H9 (cell line): ENCODE results near the gene ARHGAP8. TPM values are rescaled to one million over a fixed set of nuclear protein-coding genes. Genes with fewer than 3 reads are reported as not detected.

ENCODE experiments used
- DNase-seq: peaks from one replicate; pipeline ENCODE4 v3.0.0-alpha.2; 2017
- H2AFZ ChIP-seq: one replicate; pipeline ENCODE4 v1.6.1; 2013; ENCODE audit warnings: mild to moderate bottlenecking, low read length, control low read depth, moderate library complexity
- H2AK5ac ChIP-seq: 2 replicates; pipeline ENCODE4 v1.6.1; 2013; ENCODE audit warnings: low read length, control low read depth, mixed read lengths; ENCODE audit not compliant: insufficient read length
- H2BK120ac ChIP-seq: one replicate; pipeline ENCODE4 v1.6.1; 2013; ENCODE audit warnings: low read depth, mild to moderate bottlenecking, low read length, control low read depth, inconsistent platforms; ENCODE audit not compliant: poor library complexity, severe bottlenecking
- H2BK12ac ChIP-seq: 2 replicates; pipeline ENCODE4 v1.6.1; 2013; ENCODE audit warnings: low read length, control low read depth, mixed read lengths, low read depth; ENCODE audit not compliant: insufficient read length
- H2BK15ac ChIP-seq: 2 replicates; pipeline ENCODE4 v1.6.1; 2013; ENCODE audit warnings: low read depth, low read length, control low read depth
- H2BK20ac ChIP-seq: one replicate; pipeline ENCODE4 v1.6.1; 2013; ENCODE audit warnings: low read depth, mild to moderate bottlenecking, low read length, control low read depth, inconsistent platforms; ENCODE audit not compliant: poor library complexity, severe bottlenecking
- H2BK5ac ChIP-seq: 2 replicates; pipeline ENCODE4 v1.6.1; 2013; ENCODE audit warnings: low read length, control low read depth, mixed read lengths; ENCODE audit not compliant: insufficient read length
- H3K14ac ChIP-seq: 2 replicates; pipeline ENCODE4 v1.6.1; 2013; ENCODE audit warnings: low read length, control low read depth; ENCODE audit not compliant: insufficient read depth
- H3K18ac ChIP-seq: 2 replicates; pipeline ENCODE4 v1.6.1; 2013; ENCODE audit warnings: low read depth, mild to moderate bottlenecking, mixed read lengths, low read length, control low read depth; ENCODE audit not compliant: insufficient read length
- H3K23ac ChIP-seq: 2 replicates; pipeline ENCODE4 v1.6.1; 2013; ENCODE audit warnings: low read length, control low read depth, mixed read lengths, low read depth; ENCODE audit not compliant: insufficient read length
- H3K23me2 ChIP-seq: 2 replicates; pipeline ENCODE4 v1.6.1; 2013; ENCODE audit warnings: low read depth, mild to moderate bottlenecking, mixed read lengths, low read length, control low read depth; ENCODE audit not compliant: insufficient read length, poor library complexity, severe bottlenecking
- H3K27ac ChIP-seq: 2 replicates; pipeline ENCODE4 v1.5.1; 2013; ENCODE audit warnings: low read length, control low read depth, mixed read lengths, low read depth; ENCODE audit not compliant: insufficient read length
- H3K27me3 ChIP-seq: 2 replicates; pipeline ENCODE4 v1.6.1; 2013; ENCODE audit warnings: low read length, control low read depth, inconsistent platforms; ENCODE audit not compliant: insufficient read depth
- H3K4ac ChIP-seq: 2 replicates; pipeline ENCODE4 v1.6.1; 2013; ENCODE audit warnings: low read depth, mild to moderate bottlenecking, control low read depth, inconsistent platforms, low read length, moderate library complexity
- H3K4me1 ChIP-seq: 2 replicates; pipeline ENCODE4 v1.6.1; 2013; ENCODE audit warnings: low read length, control low read depth, inconsistent platforms; ENCODE audit not compliant: insufficient read depth
- H3K4me2 ChIP-seq: 2 replicates; pipeline ENCODE4 v1.6.1; 2013; ENCODE audit warnings: low read length, control low read depth, mixed read lengths; ENCODE audit not compliant: insufficient read length, insufficient read depth
- H3K56ac ChIP-seq: 2 replicates; pipeline ENCODE4 v1.6.1; 2013; ENCODE audit warnings: low read depth, mild to moderate bottlenecking, mixed read lengths, low read length, control low read depth; ENCODE audit not compliant: insufficient read length
- H3K79me1 ChIP-seq: 2 replicates; pipeline ENCODE4 v1.6.1; 2013; ENCODE audit warnings: low read depth, mild to moderate bottlenecking, moderate library complexity, low read length, control low read depth, inconsistent platforms; ENCODE audit not compliant: insufficient read depth, poor library complexity, severe bottlenecking
- H3K79me2 ChIP-seq: 2 replicates; pipeline ENCODE4 v1.6.1; 2013; ENCODE audit warnings: low read length, control low read depth, inconsistent platforms; ENCODE audit not compliant: insufficient read depth
- H3K9ac ChIP-seq: 2 replicates; pipeline ENCODE4 v1.6.1; 2013; ENCODE audit warnings: low read length, control low read depth, mixed read lengths; ENCODE audit not compliant: insufficient read length; ENCODE audit errors: extremely low read depth
- H3K9me3 ChIP-seq: one replicate; pipeline ENCODE4 v1.6.1; 2013; ENCODE audit warnings: low read depth, low read length, inconsistent platforms; ENCODE audit not compliant: control insufficient read depth
- H3T11ph ChIP-seq: one replicate; pipeline ENCODE4 v1.6.1; 2013; ENCODE audit warnings: mild to moderate bottlenecking, low read length, control low read depth, inconsistent platforms
- H4K20me1 ChIP-seq: one replicate; pipeline ENCODE4 v1.6.1; 2013; ENCODE audit not compliant: control insufficient read depth, insufficient read length, insufficient read depth
- H4K5ac ChIP-seq: 2 replicates; pipeline ENCODE4 v1.6.1; 2013; ENCODE audit warnings: low read depth, mild to moderate bottlenecking, mixed read lengths, low read length, control low read depth; ENCODE audit not compliant: insufficient read length
- H4K8ac ChIP-seq: replicated peaks from 2 replicates; pipeline ENCODE4 v1.6.1; 2013; ENCODE audit warnings: low read length, control low read depth, mixed read lengths, low read depth; ENCODE audit not compliant: insufficient read length
- H4K91ac ChIP-seq: 2 replicates; pipeline ENCODE4 v1.6.1; 2013; ENCODE audit warnings: low read depth, mild to moderate bottlenecking, moderate library complexity, mixed read lengths, low read length, control low read depth; ENCODE audit not compliant: insufficient read length
- H3K27ac Mint-ChIP-seq, 3 experiments: 2 replicates in 2 of 3; 3 replicates in 1 of 3; pipeline ENCODE4 v1.8.0; 2020 to 2021; ENCODE audit warnings: mixed read lengths in 3 of 3, mild to moderate bottlenecking in 1 of 3, moderate library complexity in 1 of 3
- H3K27me3 Mint-ChIP-seq: 2 replicates; pipeline ENCODE4 v1.8.0; 2021; ENCODE audit warnings: low read depth, mild to moderate bottlenecking, moderate library complexity, mixed read lengths
- H3K36me3 Mint-ChIP-seq, 3 experiments: 2 replicates in 2 of 3; 3 replicates in 1 of 3; pipeline ENCODE4 v1.8.0; 2020 to 2021; ENCODE audit warnings: low read depth in 3 of 3, mixed read lengths in 3 of 3; ENCODE audit not compliant: insufficient read depth in 1 of 3
- H3K4me1 Mint-ChIP-seq, 2 experiments: 2 replicates each; pipeline ENCODE4 v1.8.0; 2020; ENCODE audit warnings: mixed read lengths in 2 of 2
- H3K4me3 Mint-ChIP-seq, 2 experiments: 2 replicates in 1 of 2; 3 replicates in 1 of 2; pipeline ENCODE4 v1.8.0; 2020 to 2021; ENCODE audit warnings: mild to moderate bottlenecking in 2 of 2, mixed read lengths in 2 of 2, moderate library complexity in 1 of 2
- H3K9me3 Mint-ChIP-seq, 2 experiments: 2 replicates in 1 of 2; 3 replicates in 1 of 2; pipeline ENCODE4 v1.8.0; 2020; ENCODE audit warnings: mild to moderate bottlenecking in 2 of 2, mixed read lengths in 2 of 2, moderate library complexity in 1 of 2
- WGBS: extraction: QIAGEN DNeasy Blood & Tissue Kit; methylation state at CpG from one replicate; pipeline ENCODE4 v1.1.7; 2013; ENCODE audit warnings: missing lambda C conversion rate, low lambda C conversion rate, mixed read lengths; ENCODE audit not compliant: insufficient read length; ENCODE audit errors: extremely low coverage; 5-methylcytosine and 5-hydroxymethylcytosine counted together
- total RNA-seq: library from RNA; stranded (reverse); gene quantifications from 2 replicates; pipeline ENCODE4 v1.2.1, GENCODE V29; 2021
- TF ChIP-seq, protein P1 (sequence below): fragments of 200-600 bp; sonication (generic); conservative IDR thresholded peaks from 3 replicates; pipeline ENCODE4 v1.8.0; 2021; ENCODE audit warnings: antibody characterized with exemption, mild to moderate bottlenecking

Gene ARHGAP8
- total RNA-seq, 1 experiment from 2014 or later, result 35.4 TPM

DNA sequence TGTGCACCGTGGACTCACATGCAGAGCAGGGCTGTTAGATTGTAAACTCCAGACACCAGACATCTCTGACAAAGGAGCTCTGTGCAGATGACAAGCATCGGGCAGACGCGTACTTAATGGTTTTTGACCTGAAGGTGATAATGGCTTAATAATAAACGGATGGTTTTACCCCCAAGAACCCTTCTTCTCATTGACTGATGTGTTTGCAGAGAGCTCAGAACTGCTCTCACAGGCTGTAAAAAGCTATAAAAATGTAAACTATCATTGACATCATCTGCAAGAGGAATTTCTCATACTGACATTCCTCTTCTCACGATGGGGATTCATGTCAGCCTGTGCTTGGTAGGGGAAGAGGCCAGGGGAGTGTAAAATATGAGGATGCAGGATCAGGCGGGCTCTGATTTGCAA, 8.6 kb upstream of the ARHGAP8 start:
- Histone ChIP-seq H3K79me2 (no peaks in the 10 kb centered on the region), H2AFZ (no peak overlapping the region), H4K8ac (no peak overlapping the region), H4K5ac (no peak overlapping the region), H2BK120ac (no peak overlapping the region), H3K23ac (no peak overlapping the region), H3T11ph (no peak overlapping the region), H4K20me1 (no peaks in the 10 kb centered on the region), H3K27me3 (no peaks in the 10 kb centered on the region), H3K79me1 (no peaks in the 10 kb centered on the region), H4K91ac (no peak overlapping the region), H2BK12ac (no peak overlapping the region), H3K18ac (no peak overlapping the region), H3K27ac (no peak overlapping the region), H2BK5ac (no peak overlapping the region), H3K9ac (no peak overlapping the region), H3K14ac (no peak overlapping the region), H3K23me2 (no peaks in the 10 kb centered on the region), H2BK15ac (no peak overlapping the region), H2BK20ac (no peak overlapping the region), H3K56ac (no peak overlapping the region), H3K4me1 (peaks cover 4% of the 10 kb centered on the region; the same call in 1 of the 2 replicates), H3K4me2 (no peak overlapping the region), H3K4ac (no peak overlapping the region), H3K9me3 (no peaks in the 10 kb centered on the region), H2AK5ac (no peak overlapping the region)
- DNase-seq, result no peak
- TF ChIP-seq, protein P1, sequence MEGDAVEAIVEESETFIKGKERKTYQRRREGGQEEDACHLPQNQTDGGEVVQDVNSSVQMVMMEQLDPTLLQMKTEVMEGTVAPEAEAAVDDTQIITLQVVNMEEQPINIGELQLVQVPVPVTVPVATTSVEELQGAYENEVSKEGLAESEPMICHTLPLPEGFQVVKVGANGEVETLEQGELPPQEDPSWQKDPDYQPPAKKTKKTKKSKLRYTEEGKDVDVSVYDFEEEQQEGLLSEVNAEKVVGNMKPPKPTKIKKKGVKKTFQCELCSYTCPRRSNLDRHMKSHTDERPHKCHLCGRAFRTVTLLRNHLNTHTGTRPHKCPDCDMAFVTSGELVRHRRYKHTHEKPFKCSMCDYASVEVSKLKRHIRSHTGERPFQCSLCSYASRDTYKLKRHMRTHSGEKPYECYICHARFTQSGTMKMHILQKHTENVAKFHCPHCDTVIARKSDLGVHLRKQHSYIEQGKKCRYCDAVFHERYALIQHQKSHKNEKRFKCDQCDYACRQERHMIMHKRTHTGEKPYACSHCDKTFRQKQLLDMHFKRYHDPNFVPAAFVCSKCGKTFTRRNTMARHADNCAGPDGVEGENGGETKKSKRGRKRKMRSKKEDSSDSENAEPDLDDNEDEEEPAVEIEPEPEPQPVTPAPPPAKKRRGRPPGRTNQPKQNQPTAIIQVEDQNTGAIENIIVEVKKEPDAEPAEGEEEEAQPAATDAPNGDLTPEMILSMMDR, result no peak
- no peaks in the 10 kb centered on the region; a peak in 1 of 7 replicates for H3K36me3 Mint-ChIP-seq
- peaks cover 17 to 30% of the 10 kb centered on the region in 2 experiments for H3K4me1 Mint-ChIP-seq
- no CpG with 5 or more reads among the region's 7 CpGs for WGBS
- H3K27me3 Mint-ChIP-seq, result peaks cover 37% of the 10 kb centered on the region
- no peak overlapping the region for H3K4me3 Mint-ChIP-seq
- no peak overlapping the region for H3K27ac Mint-ChIP-seq
- H3K9me3 Mint-ChIP-seq, result 0 out of 5 replicates have a peak, but pooled peaks cover 0 to 2% of the 10 kb centered on the region in 2 experiments
